ENCODE measurements around the gene LRP1-AS.

The LRP1-AS gene

GRCh38 chr12:57146961-57147944 lies at the start of gene LRP1-AS:
Gene LRP1-AS, minus strand, starts transcription at chr12:57147619.
- peak; percentile 38 for DNase-seq

DNA sequence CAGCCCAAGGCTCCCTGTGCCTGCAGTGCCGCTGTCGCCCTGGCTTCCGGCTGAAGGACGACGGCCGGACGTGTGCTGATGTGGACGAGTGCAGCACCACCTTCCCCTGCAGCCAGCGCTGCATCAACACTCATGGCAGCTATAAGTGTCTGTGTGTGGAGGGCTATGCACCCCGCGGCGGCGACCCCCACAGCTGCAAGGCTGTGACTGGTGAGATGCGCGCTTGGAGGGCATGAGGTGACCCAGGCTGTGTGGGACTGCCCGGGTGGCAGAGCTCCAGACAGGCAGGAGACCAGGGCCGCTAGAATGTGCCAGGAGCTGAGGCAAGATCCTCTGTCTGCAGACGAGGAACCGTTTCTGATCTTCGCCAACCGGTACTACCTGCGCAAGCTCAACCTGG lies 49.5 kb upstream of the LRP1-AS start:
- no peak for DNase-seq

- no peak for DNase-seq
Observed at GRCh38 chr12:57196439-57196838, 49.0 kb upstream of the LRP1-AS start.

DNA sequence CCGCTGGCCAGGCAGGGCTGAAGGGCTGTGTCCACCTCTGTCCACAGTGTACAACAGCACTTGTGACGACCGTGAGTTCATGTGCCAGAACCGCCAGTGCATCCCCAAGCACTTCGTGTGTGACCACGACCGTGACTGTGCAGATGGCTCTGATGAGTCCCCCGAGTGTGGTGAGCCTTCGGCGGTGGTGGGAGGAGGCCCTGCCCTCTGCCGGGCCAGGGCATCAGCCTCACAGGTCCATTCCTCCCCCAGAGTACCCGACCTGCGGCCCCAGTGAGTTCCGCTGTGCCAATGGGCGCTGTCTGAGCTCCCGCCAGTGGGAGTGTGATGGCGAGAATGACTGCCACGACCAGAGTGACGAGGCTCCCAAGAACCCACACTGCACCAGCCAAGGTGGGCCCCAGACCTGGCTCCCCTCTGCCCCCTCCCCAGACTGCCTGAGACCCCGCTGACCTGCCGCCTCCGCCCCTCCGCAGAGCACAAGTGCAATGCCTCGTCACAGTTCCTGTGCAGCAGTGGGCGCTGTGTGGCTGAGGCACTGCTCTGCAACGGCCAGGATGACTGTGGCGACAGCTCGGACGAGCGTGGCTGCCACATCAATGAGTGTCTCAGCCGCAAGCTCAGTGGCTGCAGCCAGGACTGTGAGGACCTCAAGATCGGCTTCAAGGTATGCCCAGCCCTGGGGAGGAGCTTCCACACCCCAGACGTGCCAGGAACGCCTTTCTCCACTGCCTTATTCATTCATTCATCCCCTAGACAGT lies 48.4 kb upstream of the LRP1-AS start:
- peak; percentile 46 for DNase-seq

DNA sequence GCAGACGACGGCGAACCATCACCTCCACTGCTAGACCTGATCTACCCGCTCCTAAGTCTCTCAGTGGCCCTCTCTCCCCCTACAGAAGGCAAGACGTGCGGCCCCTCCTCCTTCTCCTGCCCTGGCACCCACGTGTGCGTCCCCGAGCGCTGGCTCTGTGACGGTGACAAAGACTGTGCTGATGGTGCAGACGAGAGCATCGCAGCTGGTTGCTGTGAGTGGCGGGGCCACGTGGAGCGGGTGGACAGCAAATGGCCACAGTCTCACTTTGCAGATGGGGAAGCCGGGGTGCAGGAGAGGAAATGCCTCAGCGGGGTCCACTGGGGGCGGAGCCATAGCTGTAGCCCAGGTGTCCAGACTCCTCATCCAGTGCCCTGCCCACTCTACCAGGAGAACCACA lies 47.8 kb upstream of the LRP1-AS start:
- no peak for DNase-seq

DNA sequence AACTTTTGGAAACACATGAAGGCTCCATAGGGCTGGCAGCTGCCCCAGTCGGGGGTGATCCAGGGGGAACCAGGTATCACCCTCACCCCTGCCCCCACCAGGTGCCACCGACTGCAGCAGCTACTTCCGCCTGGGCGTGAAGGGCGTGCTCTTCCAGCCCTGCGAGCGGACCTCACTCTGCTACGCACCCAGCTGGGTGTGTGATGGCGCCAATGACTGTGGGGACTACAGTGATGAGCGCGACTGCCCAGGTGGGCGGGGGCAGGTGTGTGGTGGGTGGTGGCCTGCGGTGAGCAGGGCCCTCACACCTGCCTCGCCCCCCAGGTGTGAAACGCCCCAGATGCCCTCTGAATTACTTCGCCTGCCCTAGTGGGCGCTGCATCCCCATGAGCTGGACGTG lies 46.8 kb upstream of the LRP1-AS start:
- DNase-seq: no peak

- DNase-seq: no peak
Observed at GRCh38 chr12:57193706-57194245, 46.4 kb upstream of the LRP1-AS start.

GRCh38 chr12:57192920-57193319 lies 45.5 kb upstream of the LRP1-AS start:
- no peak for DNase-seq

DNA sequence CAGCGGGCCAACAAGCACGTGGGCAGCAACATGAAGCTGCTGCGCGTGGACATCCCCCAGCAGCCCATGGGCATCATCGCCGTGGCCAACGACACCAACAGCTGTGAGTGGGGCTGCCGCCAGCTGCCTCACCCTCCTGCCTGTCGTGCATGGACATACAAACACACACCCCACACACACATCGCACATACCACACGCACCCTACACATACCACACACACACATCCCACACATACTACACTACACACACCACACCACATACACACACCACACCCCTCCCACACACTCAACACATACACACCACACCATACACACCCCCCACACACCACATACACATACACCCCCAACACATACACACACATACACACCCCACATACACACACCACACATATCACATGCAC lies 44.0 kb upstream of the LRP1-AS start:
- no peak for DNase-seq

- no peak for DNase-seq
Observed at GRCh38 chr12:57190821-57191220, 43.4 kb upstream of the LRP1-AS start.

DNA sequence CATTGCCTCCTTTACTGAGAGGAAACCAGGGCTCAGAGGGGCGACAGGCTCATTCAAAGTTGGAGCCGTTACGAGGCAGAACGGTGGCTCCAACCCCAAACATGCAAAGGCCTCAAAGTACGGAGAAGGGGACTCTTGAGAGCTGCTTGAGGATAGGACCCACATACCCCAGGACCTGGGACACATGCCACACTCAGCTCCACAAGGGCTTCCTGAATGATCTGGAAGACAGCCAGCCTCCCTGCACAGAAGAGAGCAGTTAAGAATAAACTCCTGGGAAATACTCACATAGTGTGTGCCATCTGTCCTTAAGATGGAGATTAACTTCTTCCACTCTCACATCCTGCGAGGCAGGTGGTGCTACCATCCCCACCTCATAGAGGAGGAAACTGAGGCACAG lies 42.6 kb upstream of the LRP1-AS start:
- DNase-seq: no peak

DNA sequence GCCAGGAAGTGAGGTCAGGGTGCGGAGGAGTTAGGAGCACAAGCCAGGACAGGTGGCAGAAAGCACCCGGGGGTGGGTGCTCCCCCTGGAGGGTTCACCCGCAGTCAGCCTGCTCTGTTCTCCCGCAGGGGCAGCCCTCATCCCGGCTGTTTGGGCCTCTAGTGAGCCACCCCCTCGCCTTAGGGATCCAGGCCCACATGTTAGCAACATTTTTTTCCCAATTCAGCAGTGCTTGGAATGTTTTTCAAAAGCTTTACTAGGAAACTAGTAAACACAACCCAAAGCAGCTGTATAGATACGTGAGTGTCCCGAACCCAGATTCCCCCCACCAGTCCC lies 40.6 kb upstream of the LRP1-AS start:
- no peak for DNase-seq

- DNase-seq: no peak
Observed at GRCh38 chr12:57187222-57188089, 40.0 kb upstream of the LRP1-AS start.

- DNase-seq: no peak
Observed at GRCh38 chr12:57185906-57186508, 38.6 kb upstream of the LRP1-AS start.

- no peak for DNase-seq
Observed at GRCh38 chr12:57185403-57185802, 38.0 kb upstream of the LRP1-AS start.

GRCh38 chr12:57183939-57184725 lies 36.7 kb upstream of the LRP1-AS start:
- DNase-seq: no peak

GRCh38 chr12:57182918-57183575 lies 35.6 kb upstream of the LRP1-AS start:
- DNase-seq: peak; percentile 51

DNA sequence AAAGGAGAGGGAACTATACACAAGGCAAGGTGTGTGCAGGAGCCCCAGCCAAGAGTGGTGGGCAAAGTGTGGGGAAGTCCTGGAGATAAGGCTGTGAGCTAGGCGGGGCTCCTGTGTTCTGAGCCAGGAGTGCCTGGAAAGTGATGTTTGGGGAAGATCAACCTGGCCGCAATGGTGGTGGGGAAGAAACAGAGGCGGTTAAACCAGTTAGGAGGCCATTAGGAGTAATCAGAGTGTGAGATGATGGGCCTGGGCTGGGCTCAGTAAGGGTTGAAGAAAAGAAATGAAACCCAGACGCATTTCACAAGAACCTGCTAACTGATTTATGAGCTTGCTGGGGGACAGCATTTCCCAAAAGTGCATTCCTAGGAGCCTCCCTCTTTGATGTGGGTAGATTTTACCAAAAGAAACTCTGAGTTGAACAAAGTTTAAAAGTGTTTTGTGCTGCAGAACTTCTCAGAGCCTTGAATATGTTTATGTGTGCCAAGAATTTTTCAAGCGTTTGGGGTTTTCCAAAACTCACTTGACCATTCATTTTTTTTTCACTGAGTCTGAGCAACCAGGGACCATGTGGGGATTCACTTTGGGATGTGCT lies 34.2 kb upstream of the LRP1-AS start:
- DNase-seq: peak; percentile 33

- no peak for DNase-seq
Observed at GRCh38 chr12:57181072-57181471, 33.7 kb upstream of the LRP1-AS start.

- no peak for DNase-seq
Observed at GRCh38 chr12:57180321-57180989, 33.0 kb upstream of the LRP1-AS start.

Measured in MV-4-11 (cell line).